Measurements from ENCODE around the gene AARS1. TPM values are rescaled to one million over a fixed set of nuclear protein-coding genes. Genes with fewer than 3 reads are reported as not detected.
A peak's percentile ranks its signal among the peaks of the same experiment; 100 is the strongest.
"Not testable (repeated sequence)": the region's sequence is repeated elsewhere in the genome, so short reads cannot be mapped to it uniquely, and the experiment has no call there.

The AARS1 gene
- total and polyA plus RNA-seq, 7 donors, result 19.8 to 80.0 (median 58.1) TPM

DNA sequence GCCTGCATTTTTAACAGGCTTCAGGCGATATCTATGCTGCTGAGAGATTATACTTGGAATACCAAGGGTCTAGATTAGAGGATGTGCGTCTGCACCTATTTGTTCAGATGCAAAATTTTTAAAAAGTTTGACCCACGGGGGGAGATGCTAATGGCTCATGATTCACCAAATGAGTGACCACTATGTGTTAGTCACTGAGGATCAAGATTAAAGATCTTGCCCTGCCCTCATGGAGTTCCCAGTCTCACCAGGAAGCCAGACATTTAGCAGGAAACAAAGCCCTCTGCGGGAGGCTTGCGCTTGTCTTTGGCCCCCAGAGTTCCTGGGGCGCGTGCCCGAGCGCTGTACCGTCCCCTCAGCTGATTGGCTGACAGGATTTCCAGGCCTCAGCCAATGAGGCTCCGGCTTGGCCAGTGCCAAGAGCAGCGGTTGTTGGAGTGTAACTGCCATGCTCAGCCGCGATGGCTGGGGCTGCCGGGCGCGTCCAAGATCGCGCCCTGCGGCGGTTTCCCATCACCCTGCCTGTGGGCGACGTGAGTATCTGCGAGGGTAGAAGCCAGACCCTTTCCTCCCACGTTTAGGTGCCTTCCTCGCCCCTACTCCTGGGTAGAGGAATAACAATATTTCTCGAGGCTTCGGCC, 5.2 kb upstream of the AARS1 start:
- Histone ChIP-seq H3K9me3 (no peaks in the 10 kb centered on the region), H3K27me3 (no peaks in the 10 kb centered on the region), H3K36me3 (no peaks in the 10 kb centered on the region), H3K27ac (no peak overlapping the region), H3K4me1 (peaks cover 0 to 9% (median 5%) of the 10 kb centered on the region in 4 donors), H3K4me3 (no peak overlapping the region)
- intact Hi-C loops (cut with DNase I), result no loop called here
- no peak for TF ChIP-seq POLR2AphosphoS5 (IDR thresholded peaks at IDR 0.05)
- TF ChIP-seq POLR2A (IDR thresholded peaks at IDR 0.05), result no peak
- TF ChIP-seq EP300 (IDR thresholded peaks at IDR 0.05), result no peak
- TF ChIP-seq, protein P1, sequence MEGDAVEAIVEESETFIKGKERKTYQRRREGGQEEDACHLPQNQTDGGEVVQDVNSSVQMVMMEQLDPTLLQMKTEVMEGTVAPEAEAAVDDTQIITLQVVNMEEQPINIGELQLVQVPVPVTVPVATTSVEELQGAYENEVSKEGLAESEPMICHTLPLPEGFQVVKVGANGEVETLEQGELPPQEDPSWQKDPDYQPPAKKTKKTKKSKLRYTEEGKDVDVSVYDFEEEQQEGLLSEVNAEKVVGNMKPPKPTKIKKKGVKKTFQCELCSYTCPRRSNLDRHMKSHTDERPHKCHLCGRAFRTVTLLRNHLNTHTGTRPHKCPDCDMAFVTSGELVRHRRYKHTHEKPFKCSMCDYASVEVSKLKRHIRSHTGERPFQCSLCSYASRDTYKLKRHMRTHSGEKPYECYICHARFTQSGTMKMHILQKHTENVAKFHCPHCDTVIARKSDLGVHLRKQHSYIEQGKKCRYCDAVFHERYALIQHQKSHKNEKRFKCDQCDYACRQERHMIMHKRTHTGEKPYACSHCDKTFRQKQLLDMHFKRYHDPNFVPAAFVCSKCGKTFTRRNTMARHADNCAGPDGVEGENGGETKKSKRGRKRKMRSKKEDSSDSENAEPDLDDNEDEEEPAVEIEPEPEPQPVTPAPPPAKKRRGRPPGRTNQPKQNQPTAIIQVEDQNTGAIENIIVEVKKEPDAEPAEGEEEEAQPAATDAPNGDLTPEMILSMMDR (IDR thresholded peaks at IDR 0.05), result no peak
- DNase-seq, result peak; percentile 42
- 95 to 96% methylated on average over 28 of the region's 28 CpGs for WGBS, 2 donors

DNA sequence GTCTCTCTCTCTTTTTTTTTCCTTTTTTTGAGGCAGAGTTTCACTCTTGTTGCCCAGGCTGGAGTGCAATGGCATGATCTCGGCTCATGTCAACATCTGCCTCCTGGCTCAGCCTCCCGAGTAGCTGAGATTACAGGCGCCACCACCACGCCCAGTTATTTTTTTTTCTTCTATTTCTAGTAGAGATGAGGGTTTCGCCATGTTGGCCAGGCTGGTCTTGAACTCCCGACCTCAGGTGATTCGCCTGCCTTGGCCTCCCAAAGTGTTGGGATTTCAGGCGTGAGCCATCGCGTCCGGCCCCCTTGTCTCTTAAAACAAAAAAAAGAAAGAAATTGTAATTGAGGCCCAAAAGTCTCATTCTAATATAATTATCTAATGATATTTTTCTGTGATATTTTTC, 2.8 kb upstream of the AARS1 start:
- intact Hi-C loops (cut with DNase I); H3K27ac ChIP-seq; H3K4me3 ChIP-seq; H3K27me3 ChIP-seq; H3K9me3 ChIP-seq; H3K36me3 ChIP-seq: not testable (repeated sequence)
- DNase-seq, result peak; percentile 37
- 87 to 93% methylated on average over 11 of the region's 11 CpGs for WGBS, 2 donors
- H3K4me1 ChIP-seq, result peaks cover 0 to 20% (median 16%) of the 10 kb centered on the region in 4 donors

DNA sequence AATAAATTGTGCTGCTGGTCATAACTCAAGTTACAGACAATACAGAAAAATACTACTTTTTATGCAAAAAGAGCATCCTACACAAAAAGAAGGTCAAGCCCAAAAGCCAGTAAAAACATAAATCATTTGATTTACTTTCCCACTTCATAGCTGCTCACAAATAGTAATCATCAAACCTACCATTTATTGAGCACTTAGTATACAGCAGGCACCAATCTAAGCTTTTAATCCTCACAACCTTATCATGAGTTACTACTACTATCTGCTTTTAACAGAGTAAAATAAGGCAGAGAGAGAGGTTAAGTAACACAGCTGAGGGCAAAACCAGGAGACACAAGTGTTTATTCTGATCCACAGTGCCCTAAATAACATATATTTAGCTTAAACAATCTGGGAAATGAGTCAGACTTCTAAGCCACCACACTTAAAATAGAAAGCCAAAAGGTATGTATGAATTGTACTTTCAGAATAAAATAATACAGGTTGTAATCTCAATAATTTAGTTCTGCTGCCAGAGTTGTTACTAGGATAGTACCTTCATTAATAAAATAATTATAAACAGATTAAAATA, 1.7 kb upstream of the AARS1 start:
- Histone ChIP-seq H3K4me3 (no peak overlapping the region), H3K9me3 (no peaks in the 10 kb centered on the region), H3K27ac (peak overlapping the region in 1 of 4 donors; percentile 98), H3K36me3 (no peaks in the 10 kb centered on the region), H3K4me1 (peaks cover 0 to 20% (median 16%) of the 10 kb centered on the region in 4 donors), H3K27me3 (no peaks in the 10 kb centered on the region)
- intact Hi-C loops (cut with DNase I), result no loop called here
- no peak for DNase-seq
- TF ChIP-seq, protein P1 (IDR thresholded peaks at IDR 0.05), result no peak
- TF ChIP-seq POLR2AphosphoS5 (IDR thresholded peaks at IDR 0.05) (no peak), EP300 (IDR thresholded peaks at IDR 0.05) (no peak), POLR2A (IDR thresholded peaks at IDR 0.05) (no peak)

DNA sequence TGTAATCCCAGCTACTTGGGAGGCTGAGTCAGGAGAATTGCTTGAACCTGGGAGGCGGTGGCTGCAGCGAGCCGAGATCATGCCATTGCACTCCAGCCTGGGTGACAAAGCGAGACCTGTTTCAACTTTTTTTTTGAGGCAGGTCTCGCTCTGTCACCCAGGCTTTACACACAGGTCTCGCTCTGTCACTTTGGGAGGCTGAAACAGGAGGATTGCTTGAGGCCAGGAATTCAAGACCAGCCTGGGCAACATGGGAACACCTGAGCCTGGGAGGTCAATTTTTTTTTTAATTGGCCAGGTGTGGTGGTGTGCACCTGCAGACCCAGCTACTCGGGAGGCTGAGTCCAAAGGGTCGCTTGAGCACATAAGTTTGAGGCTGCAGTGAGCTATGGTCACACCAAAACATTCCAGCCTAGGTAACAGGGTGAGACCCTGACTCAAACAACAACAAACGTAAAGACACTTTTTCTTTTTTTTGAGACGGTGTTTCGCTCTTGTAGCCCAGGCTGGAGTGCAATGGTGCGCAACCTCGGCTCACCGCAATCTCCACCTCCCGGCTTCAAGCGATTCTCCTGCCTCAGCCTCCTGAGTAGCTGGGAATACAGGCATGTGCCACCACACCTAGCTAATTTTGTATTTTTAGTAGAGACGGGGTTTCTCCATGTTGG, 1.9 kb downstream of the AARS1 start:
- Histone ChIP-seq H3K36me3 (peaks cover under 1 to 34% (median 5%) of the 10 kb centered on the region in 4 donors), H3K4me3 (peak overlapping the region in 2 of 4 donors; percentile 89 to 96), H3K4me1 (peaks cover 0 to 29% (median 22%) of the 10 kb centered on the region in 4 donors), H3K27ac (peak overlapping the region; percentile 96 to 99 (median 98))
- DNase-seq; H3K27me3 ChIP-seq; intact Hi-C loops (cut with DNase I); H3K9me3 ChIP-seq: not testable (repeated sequence)
- WGBS, 2 donors, result 94% methylated on average over 17 of the region's 17 CpGs

DNA sequence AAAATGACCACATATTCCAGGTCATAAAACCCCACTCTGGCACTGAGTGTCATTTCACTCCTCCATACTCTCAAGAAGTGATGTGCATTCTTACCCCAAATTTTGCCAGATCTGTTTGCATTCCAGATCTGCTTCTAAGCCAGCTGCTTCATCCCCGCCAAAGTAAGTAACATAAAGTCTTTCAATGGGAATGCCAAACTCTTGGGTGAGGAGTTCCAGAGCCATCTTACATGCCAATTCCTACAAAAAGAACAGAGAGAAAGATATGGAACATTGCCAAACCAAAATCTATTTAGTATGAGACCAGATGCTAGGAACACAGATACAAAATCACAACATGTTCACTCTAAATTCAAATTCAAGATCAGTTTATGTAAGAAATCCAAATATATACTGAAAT, 12.9 kb downstream of the AARS1 start:
- 91 to 94% methylated on average over 1 of the region's 1 CpG for WGBS, 2 donors
- Histone ChIP-seq H3K36me3 (peaks cover 36 to 100% (median 68%) of the 10 kb centered on the region in 4 donors), H3K27me3 (no peaks in the 10 kb centered on the region), H3K4me3 (no peak overlapping the region), H3K4me1 (peaks cover 0 to 10% (median 2%) of the 10 kb centered on the region in 4 donors), H3K9me3 (no peaks in the 10 kb centered on the region), H3K27ac (no peak overlapping the region)
- TF ChIP-seq, protein P1 (IDR thresholded peaks at IDR 0.05), result no peak
- TF ChIP-seq POLR2AphosphoS5 (IDR thresholded peaks at IDR 0.05) (no peak), POLR2A (IDR thresholded peaks at IDR 0.05) (no peak), EP300 (IDR thresholded peaks at IDR 0.05) (no peak)
- intact Hi-C loops (cut with DNase I), result loop anchor here (10.0 kb wide), 1 partner anchor 268 kb away; no protein-coding TSS in a partner anchor
- no peak for DNase-seq

Measured in sigmoid colon (tissue), 7 donors.